HCT116 (cell line): ENCODE data around the gene SCAND1. TPM values are rescaled to one million over a fixed set of nuclear protein-coding genes. Genes with fewer than 3 reads are reported as not detected.

Experiments used
- ATAC-seq: fragments of 200-7000 bp; cut with Tn5 transposase; 2 replicates; pipeline ENCODE4 v1.9.1; 2020; ENCODE audit warnings: mild to moderate bottlenecking, moderate library complexity
- BruUV-seq: library from RNA; stranded (reverse); fragments of 400-500 nt; replicated peaks from 2 replicates; lab custom pipeline; 2021; lab: Mats Ljungman, UMichigan
- CTCF ChIA-PET: fragments of 300-600 bp; sonication (Branson Sonifier 250); formaldehyde crosslinking; loops from one replicate; lab custom pipeline; 2021; ENCODE audit warnings: antibody characterized with exemption; lab: Charles Lee
- POLR2A ChIA-PET: fragments of 300-600, 350-600 bp; sonication (Branson Sonifier 250); formaldehyde crosslinking; loops from one replicate; lab custom pipeline; 2021; ENCODE audit warnings: antibody characterized with exemption; lab: Charles Lee
- RAD21 ChIA-PET, 2 experiments: fragments of 300-600 bp; sonication (Branson Sonifier 250); formaldehyde crosslinking; loops; one replicate each; lab custom pipeline; 2023; ENCODE audit warnings: low total read pairs in 2 of 2; ENCODE audit not compliant: uncharacterized antibody in 2 of 2, unreplicated experiment in 2 of 2, low non-redundant PET in 1 of 2; lab: Charles Lee
- DNase-seq: peaks from one replicate; pipeline ENCODE4 v3.0.0-alpha.2; 2010; ENCODE audit warnings: low read depth, low spot score
- H2AFZ ChIP-seq: fragments of 200-600 bp; shearing (Covaris generic), sonication (generic); 2 replicates; pipeline ENCODE4 v1.6.1; 2017; ENCODE audit warnings: low read depth, mixed run types, mixed read lengths, antibody characterized with exemption, low read length; ENCODE audit not compliant: poor library complexity, severe bottlenecking
- H3K27ac ChIP-seq: 2 replicates; pipeline ENCODE4 v1.5.1; 2012; ENCODE audit warnings: low read depth, low read length
- H3K27me3 ChIP-seq: fragments of 200-600 bp; sonication (generic); 2 replicates; pipeline ENCODE4 v1.6.1; 2016; ENCODE audit warnings: mixed run types, low read length, mixed read lengths; ENCODE audit not compliant: insufficient read depth
- H3K36me3 ChIP-seq, 2 experiments: fragments of 200-500 bp in 1 of 2; fragments of 200-600 bp in 1 of 2; sonication (Bioruptor generic) in 1 of 2; sonication (generic) in 1 of 2; 2 replicates each; pipeline versions ENCODE4 v1.5.1 to v1.6.1; 2014 to 2016; ENCODE audit warnings: low read length in 2 of 2, inconsistent platforms in 1 of 2, mixed read lengths in 1 of 2, mixed run types in 1 of 2; ENCODE audit not compliant: insufficient read depth in 2 of 2, control insufficient read depth in 1 of 2
- H3K4me1 ChIP-seq, 2 experiments: fragments of 200-600 bp in 1 of 2; sonication (generic) in 1 of 2; 2 replicates each; pipeline versions ENCODE4 v1.5.1 to v1.6.1; 2012 to 2017; ENCODE audit warnings: low read length in 2 of 2, inconsistent platforms in 1 of 2, mild to moderate bottlenecking in 1 of 2, mixed read lengths in 1 of 2, mixed run types in 1 of 2, moderate library complexity in 1 of 2; ENCODE audit not compliant: insufficient read depth in 2 of 2, control insufficient read depth in 1 of 2
- H3K4me2 ChIP-seq: fragments of 200-600 bp; sonication (generic); 2 replicates; pipeline ENCODE4 v1.6.1; 2017; ENCODE audit warnings: mixed run types, low read length, mixed read lengths
- H3K4me3 ChIP-seq, 2 experiments: fragments of 200-600 bp in 1 of 2; sonication (generic) in 1 of 2; replicated peaks in 1 of 2; 2 replicates each; pipeline ENCODE4 v1.5.1; 2011 to 2016; ENCODE audit warnings: low read length in 2 of 2, control low read depth in 1 of 2, low read depth in 1 of 2, mild to moderate bottlenecking in 1 of 2, mixed read lengths in 1 of 2, mixed run types in 1 of 2
- H3K79me2 ChIP-seq: fragments of 200-600 bp; sonication (generic); 2 replicates; pipeline ENCODE4 v1.6.1; 2017; ENCODE audit warnings: mild to moderate bottlenecking, mixed run types, low read length, moderate library complexity, mixed read lengths; ENCODE audit not compliant: insufficient read depth
- H3K9ac ChIP-seq: fragments of 200-600 bp; sonication (generic); 2 replicates; pipeline ENCODE4 v1.6.1; 2016; ENCODE audit warnings: low read length, mixed read lengths
- H3K9me2 ChIP-seq: fragments of 200-600 bp; sonication (generic), shearing (Covaris generic); 2 replicates; pipeline ENCODE4 v1.6.1; 2017; ENCODE audit warnings: mixed run types, mild to moderate bottlenecking, moderate library complexity; ENCODE audit not compliant: insufficient read depth
- H3K9me3 ChIP-seq, 2 experiments: fragments of 200-500 bp in 1 of 2; fragments of 200-600 bp in 1 of 2; sonication (Bioruptor generic) in 1 of 2; sonication (generic) in 1 of 2; 2 replicates each; pipeline ENCODE4 v1.6.1; 2014 to 2017; ENCODE audit warnings: low read length in 2 of 2, mixed read lengths in 2 of 2, inconsistent platforms in 1 of 2, low read depth in 1 of 2, mild to moderate bottlenecking in 1 of 2, mixed run types in 1 of 2, moderate library complexity in 1 of 2; ENCODE audit not compliant: control insufficient read depth in 1 of 2, insufficient read depth in 1 of 2
- H4K20me1 ChIP-seq: fragments of 200-600 bp; sonication (generic), shearing (Covaris generic); 2 replicates; pipeline ENCODE4 v1.6.1; 2017; ENCODE audit warnings: mixed run types, mild to moderate bottlenecking, moderate library complexity; ENCODE audit not compliant: insufficient read depth
- EGR1 ChIP-seq: IDR thresholded peaks from 2 replicates; pipeline ENCODE4 v1.6.1; 2012; ENCODE audit warnings: low read depth
- EZH2 ChIP-seq: fragments of 200-600 bp; sonication (generic); IDR thresholded peaks from 2 replicates; pipeline ENCODE4 v1.6.1; 2017; ENCODE audit warnings: antibody characterized with exemption, mixed run types
- FOSL1 ChIP-seq: IDR thresholded peaks from 2 replicates; pipeline ENCODE4 v1.6.1; 2012; ENCODE audit warnings: low read depth
- JUND ChIP-seq: IDR thresholded peaks from 2 replicates; pipeline ENCODE4 v1.6.1; 2012
- POLR2AphosphoS5 ChIP-seq: IDR thresholded peaks from 2 replicates; pipeline ENCODE4 v1.6.1; 2011; ENCODE audit warnings: mild to moderate bottlenecking, low read depth, low read length, moderate library complexity
- RAD21 ChIP-seq: IDR thresholded peaks from 2 replicates; pipeline ENCODE4 v1.6.1; 2012; ENCODE audit warnings: low read depth, mild to moderate bottlenecking
- SIN3A ChIP-seq: IDR thresholded peaks from 2 replicates; pipeline ENCODE4 v1.6.1; 2012; ENCODE audit warnings: low read depth
- SP1 ChIP-seq: IDR thresholded peaks from 2 replicates; pipeline ENCODE4 v1.6.1; 2012; ENCODE audit warnings: low read depth
- SRF ChIP-seq: IDR thresholded peaks from 2 replicates; pipeline ENCODE4 v1.6.1; 2012; ENCODE audit warnings: low read depth
- YY1 ChIP-seq: IDR thresholded peaks from 2 replicates; pipeline ENCODE4 v1.6.1; 2011; ENCODE audit warnings: low read length, low read depth, moderate library complexity, mild to moderate bottlenecking; ENCODE audit not compliant: insufficient replicate concordance; ENCODE audit errors: extremely low read depth
- ZFX ChIP-seq: fragments of 450-650 bp; IDR thresholded peaks from 2 replicates; pipeline ENCODE4 v1.6.1; 2017
- intact Hi-C: fragments of 100-400 bp; cut with micrococcal nuclease; formaldehyde crosslinking; loops from 2 replicates; pipeline ENCODE4 v1.10.0; 2022
- total RNA-seq: library from RNA; stranded (reverse); gene quantifications from one replicate; pipeline ENCODE4 v1.2.1, GENCODE V29; 2021; ENCODE audit not compliant: unreplicated experiment
- TF ChIP-seq, protein P1 (sequence below): IDR thresholded peaks from 2 replicates; pipeline ENCODE4 v1.6.1; 2012
- TF ChIP-seq, protein P2 (sequence below): IDR thresholded peaks from 2 replicates; pipeline ENCODE4 v1.6.1; 2012; ENCODE audit warnings: low read depth
- TF ChIP-seq, protein P3 (sequence below): IDR thresholded peaks from 2 replicates; pipeline ENCODE4 v1.6.1; 2012

Gene SCAND1
- total RNA-seq, 1 experiment from 2014 or later = 46.2 TPM

DNA sequence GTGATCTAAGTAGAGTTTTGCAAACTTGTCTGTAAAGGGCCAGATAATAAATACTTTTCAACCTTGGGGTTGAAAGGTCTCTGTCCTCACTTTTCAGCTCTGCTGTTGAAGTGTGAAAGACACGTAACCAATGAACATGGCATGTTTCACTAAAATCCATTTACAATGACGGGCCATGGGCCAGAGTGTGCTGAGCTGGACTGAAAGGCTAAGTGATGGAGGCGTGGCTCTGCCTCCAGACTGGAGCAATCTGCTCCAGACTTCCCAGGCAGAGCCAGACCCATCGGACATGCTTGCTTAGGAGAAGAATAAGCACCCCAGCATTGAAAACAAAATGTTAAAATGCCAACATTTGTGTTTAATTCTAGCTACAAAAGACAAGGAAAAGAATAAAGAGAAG is 41.4 kb downstream of the SCAND1 start:
- CTCF ChIA-PET = no interaction called here
- Histone ChIP-seq H2AFZ (no peak overlapping the region), H3K9me3 (no peaks in the 10 kb centered on the region), H3K27ac (no peak overlapping the region), H3K27me3 (no peaks in the 10 kb centered on the region), H3K9me2 (no peaks in the 10 kb centered on the region), H3K79me2 (no peaks in the 10 kb centered on the region), H3K4me2 (no peak overlapping the region), H4K20me1 (no peaks in the 10 kb centered on the region), H3K9ac (no peak overlapping the region), H3K4me1 (no peaks in the 10 kb centered on the region), H3K4me3 (no peak overlapping the region), H3K36me3 (peaks cover 0 to 4% of the 10 kb centered on the region in 2 experiments; a peak in 2 of 4 replicates)
- ATAC-seq = no peak
- intact Hi-C loops = no loop called here
- no peak for DNase-seq
- POLR2A ChIA-PET = no interaction called here
- RAD21 ChIA-PET = no interaction called here
- BruUV-seq = no TSS peak
- no peak for TF ChIP-seq EZH2
- TF ChIP-seq, protein P1, sequence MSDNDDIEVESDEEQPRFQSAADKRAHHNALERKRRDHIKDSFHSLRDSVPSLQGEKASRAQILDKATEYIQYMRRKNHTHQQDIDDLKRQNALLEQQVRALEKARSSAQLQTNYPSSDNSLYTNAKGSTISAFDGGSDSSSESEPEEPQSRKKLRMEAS = no peak
- no peak for TF ChIP-seq YY1
- TF ChIP-seq, protein P2, sequence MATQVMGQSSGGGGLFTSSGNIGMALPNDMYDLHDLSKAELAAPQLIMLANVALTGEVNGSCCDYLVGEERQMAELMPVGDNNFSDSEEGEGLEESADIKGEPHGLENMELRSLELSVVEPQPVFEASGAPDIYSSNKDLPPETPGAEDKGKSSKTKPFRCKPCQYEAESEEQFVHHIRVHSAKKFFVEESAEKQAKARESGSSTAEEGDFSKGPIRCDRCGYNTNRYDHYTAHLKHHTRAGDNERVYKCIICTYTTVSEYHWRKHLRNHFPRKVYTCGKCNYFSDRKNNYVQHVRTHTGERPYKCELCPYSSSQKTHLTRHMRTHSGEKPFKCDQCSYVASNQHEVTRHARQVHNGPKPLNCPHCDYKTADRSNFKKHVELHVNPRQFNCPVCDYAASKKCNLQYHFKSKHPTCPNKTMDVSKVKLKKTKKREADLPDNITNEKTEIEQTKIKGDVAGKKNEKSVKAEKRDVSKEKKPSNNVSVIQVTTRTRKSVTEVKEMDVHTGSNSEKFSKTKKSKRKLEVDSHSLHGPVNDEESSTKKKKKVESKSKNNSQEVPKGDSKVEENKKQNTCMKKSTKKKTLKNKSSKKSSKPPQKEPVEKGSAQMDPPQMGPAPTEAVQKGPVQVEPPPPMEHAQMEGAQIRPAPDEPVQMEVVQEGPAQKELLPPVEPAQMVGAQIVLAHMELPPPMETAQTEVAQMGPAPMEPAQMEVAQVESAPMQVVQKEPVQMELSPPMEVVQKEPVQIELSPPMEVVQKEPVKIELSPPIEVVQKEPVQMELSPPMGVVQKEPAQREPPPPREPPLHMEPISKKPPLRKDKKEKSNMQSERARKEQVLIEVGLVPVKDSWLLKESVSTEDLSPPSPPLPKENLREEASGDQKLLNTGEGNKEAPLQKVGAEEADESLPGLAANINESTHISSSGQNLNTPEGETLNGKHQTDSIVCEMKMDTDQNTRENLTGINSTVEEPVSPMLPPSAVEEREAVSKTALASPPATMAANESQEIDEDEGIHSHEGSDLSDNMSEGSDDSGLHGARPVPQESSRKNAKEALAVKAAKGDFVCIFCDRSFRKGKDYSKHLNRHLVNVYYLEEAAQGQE = no peak
- TF ChIP-seq JUND = no peak
- no peak for TF ChIP-seq SIN3A

DNA sequence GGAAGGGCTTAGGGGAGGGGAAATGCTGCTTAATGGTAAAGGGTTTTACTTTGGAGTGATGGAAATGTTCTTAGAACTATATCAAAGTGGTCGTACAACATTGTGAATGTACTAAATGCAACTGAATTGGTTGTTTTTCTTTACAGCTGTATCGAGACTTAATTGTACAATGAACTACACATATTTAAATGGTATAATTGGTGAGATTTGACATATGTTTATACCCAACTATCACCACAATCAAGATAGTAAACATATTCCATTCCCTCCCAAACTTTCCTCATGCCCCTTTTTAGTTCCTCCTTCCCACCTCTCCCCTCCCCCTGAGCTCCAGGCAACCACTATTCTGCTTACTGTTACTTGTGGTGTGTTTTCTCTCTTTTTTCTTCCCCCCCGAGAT is 44.0 kb downstream of the SCAND1 start:
- Histone ChIP-seq H3K9me2 (no peaks in the 10 kb centered on the region), H2AFZ (no peak overlapping the region), H3K79me2 (no peaks in the 10 kb centered on the region), H3K27me3 (no peaks in the 10 kb centered on the region), H3K4me3 (no peak overlapping the region), H3K36me3 (peaks cover 0 to 4% of the 10 kb centered on the region in 2 experiments; a peak in 2 of 4 replicates), H3K9me3 (no peaks in the 10 kb centered on the region), H4K20me1 (no peaks in the 10 kb centered on the region), H3K9ac (no peak overlapping the region), H3K4me2 (no peak overlapping the region), H3K27ac (no peak overlapping the region), H3K4me1 (no peaks in the 10 kb centered on the region)
- RAD21 ChIA-PET = no interaction called here
- BruUV-seq = no TSS peak
- ATAC-seq (no peak), DNase-seq (no peak)
- POLR2A ChIA-PET = no interaction called here
- CTCF ChIA-PET = no interaction called here
- intact Hi-C loops = no loop called here
- TF ChIP-seq, protein P2 = no peak
- TF ChIP-seq RAD21 = no peak
- no peak for TF ChIP-seq SIN3A
- TF ChIP-seq SP1 = no peak
- TF ChIP-seq, protein P1 = no peak
- no peak for TF ChIP-seq POLR2AphosphoS5
- TF ChIP-seq FOSL1 = no peak
- no peak for TF ChIP-seq EGR1
- TF ChIP-seq ZFX = no peak
- TF ChIP-seq, protein P3, sequence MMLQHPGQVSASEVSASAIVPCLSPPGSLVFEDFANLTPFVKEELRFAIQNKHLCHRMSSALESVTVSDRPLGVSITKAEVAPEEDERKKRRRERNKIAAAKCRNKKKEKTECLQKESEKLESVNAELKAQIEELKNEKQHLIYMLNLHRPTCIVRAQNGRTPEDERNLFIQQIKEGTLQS = no peak
- no peak for TF ChIP-seq SRF
